IMR-90 (cell line): ENCODE data around the gene SIGLEC6. TPM values are rescaled to one million over a fixed set of nuclear protein-coding genes. Genes with fewer than 3 reads are reported as not detected.

ENCODE experiments used
- ATAC-seq: fragments of 200-7000 bp; cut with Tn5 transposase; 2 replicates; pipeline ENCODE4 v1.9.1; 2020; ENCODE audit warnings: low read depth, mild to moderate bottlenecking, moderate library complexity
- BruUV-seq: library from RNA; stranded (reverse); fragments of 400-500 nt; replicated peaks from 2 replicates; lab custom pipeline; 2021; lab: Mats Ljungman, UMichigan
- CTCF ChIA-PET: fragments of 300-600 bp; formaldehyde crosslinking; extraction: SDS; loops from one replicate; lab custom pipeline; 2021; ENCODE audit warnings: antibody characterized with exemption; lab: Yijun Ruan, JAX
- POLR2A ChIA-PET: fragments of 300-600 bp; sonication (Branson Sonifier 250); formaldehyde crosslinking; loops from one replicate; lab custom pipeline; 2022; ENCODE audit warnings: antibody characterized with exemption; ENCODE audit not compliant: unreplicated experiment; lab: Charles Lee
- DNase-seq: peaks from one replicate; pipeline ENCODE4 v3.0.0; 2013
- H2AFZ ChIP-seq: replicated peaks from 2 replicates; pipeline ENCODE3; 2013; ENCODE audit warnings: low read length, mild to moderate bottlenecking; ENCODE audit not compliant: poor library complexity
- H2AK5ac ChIP-seq: 2 replicates; pipeline ENCODE4 v1.6.1; 2013; ENCODE audit warnings: low read depth, low read length, inconsistent platforms
- H2AK9ac ChIP-seq: replicated peaks from 2 replicates; pipeline ENCODE3; 2013; ENCODE audit warnings: mild to moderate bottlenecking, low read depth, low read length, moderate library complexity; ENCODE audit not compliant: poor library complexity
- H2BK120ac ChIP-seq: 2 replicates; pipeline ENCODE4 v1.6.1; 2013; ENCODE audit warnings: low read depth, low read length, inconsistent platforms
- H2BK15ac ChIP-seq: 3 replicates; pipeline ENCODE4 v1.6.1; 2013; ENCODE audit warnings: low read depth, low read length, inconsistent platforms
- H2BK20ac ChIP-seq: 2 replicates; pipeline ENCODE4 v1.6.1; 2013; ENCODE audit warnings: low read depth, mild to moderate bottlenecking, inconsistent platforms, low read length, moderate library complexity
- H2BK5ac ChIP-seq: 2 replicates; pipeline ENCODE4 v1.6.1; 2013; ENCODE audit warnings: mild to moderate bottlenecking, low read depth, low read length, inconsistent platforms; ENCODE audit not compliant: poor library complexity, severe bottlenecking
- H3K14ac ChIP-seq: replicated peaks from 2 replicates; pipeline ENCODE4 v1.6.1; 2013; ENCODE audit warnings: low read depth, low read length, inconsistent platforms
- H3K18ac ChIP-seq: 2 replicates; pipeline ENCODE4 v1.6.1; 2013; ENCODE audit warnings: low read depth, low read length, control low read depth
- H3K23ac ChIP-seq: 2 replicates; pipeline ENCODE4 v1.6.1; 2013; ENCODE audit warnings: low read depth, low read length, inconsistent platforms
- H3K27ac ChIP-seq: 2 replicates; pipeline ENCODE4 v1.5.1; 2013; ENCODE audit warnings: mild to moderate bottlenecking, control low read depth, low read length; ENCODE audit not compliant: insufficient read depth
- H3K27me3 ChIP-seq: 2 replicates; pipeline ENCODE4 v1.6.1; 2013; ENCODE audit warnings: low read length; ENCODE audit not compliant: control insufficient read depth, insufficient read depth
- H3K36me3 ChIP-seq: 2 replicates; pipeline ENCODE4 v1.6.1; 2013; ENCODE audit warnings: low read length, mixed read lengths; ENCODE audit not compliant: control insufficient read depth, insufficient read depth
- H3K4ac ChIP-seq: 2 replicates; pipeline ENCODE4 v1.6.1; 2013; ENCODE audit warnings: low read depth, low read length, inconsistent platforms
- H3K4me1 ChIP-seq: 2 replicates; pipeline ENCODE4 v1.6.1; 2013; ENCODE audit warnings: low read length, mixed read lengths; ENCODE audit not compliant: control insufficient read depth, insufficient read depth
- H3K4me2 ChIP-seq: 2 replicates; pipeline ENCODE4 v1.6.1; 2013; ENCODE audit warnings: low read depth, mild to moderate bottlenecking, control low read depth, low read length, moderate library complexity
- H3K4me3 ChIP-seq: 2 replicates; pipeline ENCODE4 v1.5.1; 2013; ENCODE audit warnings: low read depth, mild to moderate bottlenecking, control low read depth, low read length, moderate library complexity; ENCODE audit not compliant: insufficient read depth
- H3K56ac ChIP-seq: 2 replicates; pipeline ENCODE4 v1.6.1; 2013; ENCODE audit warnings: low read length, inconsistent platforms; ENCODE audit not compliant: insufficient read depth; ENCODE audit errors: extremely low read depth
- H3K79me1 ChIP-seq, 2 experiments: 2 replicates each; pipeline ENCODE4 v1.6.1; 2013; ENCODE audit warnings: low read length in 2 of 2, inconsistent platforms in 1 of 2, low read depth in 1 of 2
- H3K9ac ChIP-seq: 2 replicates; pipeline ENCODE4 v1.6.1; 2013; ENCODE audit warnings: low read depth, low read length, control low read depth
- H3K9me1 ChIP-seq: 2 replicates; pipeline ENCODE4 v1.6.1; 2013; ENCODE audit warnings: low read length, inconsistent platforms; ENCODE audit not compliant: insufficient read depth
- H3K9me3 ChIP-seq: 2 replicates; pipeline ENCODE4 v1.6.1; 2013; ENCODE audit warnings: low read length; ENCODE audit not compliant: control insufficient read depth, insufficient read depth
- H4K20me1 ChIP-seq: 2 replicates; pipeline ENCODE4 v1.6.1; 2013; ENCODE audit warnings: low read length, inconsistent platforms; ENCODE audit not compliant: insufficient read depth
- H4K5ac ChIP-seq: 2 replicates; pipeline ENCODE4 v1.6.1; 2013; ENCODE audit warnings: mild to moderate bottlenecking, low read depth, low read length, control low read depth
- H4K8ac ChIP-seq, 2 experiments: 2 replicates each; pipeline ENCODE4 v1.6.1; 2013; ENCODE audit warnings: low read depth in 2 of 2, low read length in 2 of 2, control low read depth in 1 of 2, inconsistent platforms in 1 of 2
- H4K91ac ChIP-seq: 2 replicates; pipeline ENCODE4 v1.6.1; 2013; ENCODE audit warnings: low read depth, low read length, inconsistent platforms; ENCODE audit not compliant: insufficient read depth
- BHLHE40 ChIP-seq: fragments of 150-350 bp; IDR thresholded peaks from 2 replicates; pipeline ENCODE4 v1.6.1; 2016; ENCODE audit warnings: mild to moderate bottlenecking, low read depth, low read length
- CEBPB ChIP-seq: IDR thresholded peaks from 2 replicates; pipeline ENCODE4 v1.6.1; 2012; ENCODE audit warnings: low read depth, low read length, improper control_type of control experiment
- CTCF ChIP-seq: conservative IDR thresholded peaks from 2 replicates; pipeline ENCODE4 v1.5.1; 2012; ENCODE audit warnings: mild to moderate bottlenecking, low read depth, low read length, improper control_type of control experiment
- POLR2A ChIP-seq: IDR thresholded peaks from 2 replicates; pipeline ENCODE4 v1.6.1; 2012; ENCODE audit warnings: mild to moderate bottlenecking, low read depth, low read length
- RFX5 ChIP-seq: IDR thresholded peaks from 2 replicates; pipeline ENCODE4 v1.8.0; 2012; ENCODE audit warnings: low read depth, mild to moderate bottlenecking, low read length, moderate library complexity
- SMC3 ChIP-seq: fragments of 150-350 bp; IDR thresholded peaks from 2 replicates; pipeline ENCODE4 v1.6.1; 2016; ENCODE audit warnings: low read depth, mild to moderate bottlenecking, antibody characterized with exemption, low read length, moderate library complexity
- USF2 ChIP-seq: fragments of 150-350 bp; IDR thresholded peaks from 2 replicates; pipeline ENCODE4 v1.6.1; 2017; ENCODE audit warnings: mild to moderate bottlenecking, antibody characterized with exemption, low read length, low read depth
- WGBS, 2 experiments: methylation state at CpG; one replicate each; pipeline versions ENCODE4 v1.1.5 to v1.1.7; 2013; ENCODE audit warnings: missing lambda C conversion rate in 2 of 2; ENCODE audit not compliant: insufficient read length in 1 of 2; ENCODE audit errors: extremely low coverage in 2 of 2; 5-methylcytosine and 5-hydroxymethylcytosine counted together
- dilution Hi-C: fragments of 300-500 bp; cut with HindIII; formaldehyde crosslinking; loops from one replicate; pipeline ENCODE4 v1.14.3; 2018; ENCODE audit warnings: low sequenced_read_pairs; ENCODE audit not compliant: unreplicated experiment
- in situ Hi-C: fragments of 300-500 bp; cut with MboI; formaldehyde crosslinking; loops from 3 replicates; pipeline ENCODE4 v1.14.3; 2019; ENCODE audit warnings: low sequenced_read_pairs, inconsistent platforms, mixed read lengths
- intact Hi-C: fragments of 100-400 bp; cut with micrococcal nuclease; formaldehyde crosslinking; loops from 2 replicates; pipeline ENCODE4 v1.10.0; 2022
- polyA plus RNA-seq, 3 experiments: library from polyadenylated mRNA; depleted of rRNA; stranded (reverse); fragments of >200 nt; gene quantifications; 2 replicates each; pipeline ENCODE4 v1.2.3, GENCODE V29; 2012; ENCODE audit warnings: low replicate concordance in 1 of 3
- total RNA-seq: library from RNA; depleted of rRNA; stranded (reverse); fragments of >200 nt; gene quantifications from 2 replicates; pipeline ENCODE4 v1.2.3, GENCODE V29; 2012

The SIGLEC6 gene
- total and polyA plus RNA-seq, 2 of the 4 experiments (the other 2 are of a cell fraction), result not detected

- Histone ChIP-seq H3K27me3 (no peaks in the 10 kb centered on the region), H4K91ac (no peak overlapping the region), H4K5ac (no peak overlapping the region), H2BK120ac (no peak overlapping the region), H3K56ac (no peak overlapping the region), H3K18ac (no peak overlapping the region), H3K4me2 (no peak overlapping the region), H2AFZ (no peak overlapping the region), H4K20me1 (no peaks in the 10 kb centered on the region), H2BK20ac (no peak overlapping the region), H3K9me1 (no peaks in the 10 kb centered on the region), H4K8ac (no peak overlapping the region), H3K23ac (no peak overlapping the region), H3K4me3 (no peak overlapping the region), H3K14ac (no peak overlapping the region), H2BK5ac (no peak overlapping the region), H2AK9ac (no peak overlapping the region), H3K36me3 (no peaks in the 10 kb centered on the region), H3K27ac (no peak overlapping the region), H2AK5ac (no peak overlapping the region), H2BK15ac (no peak overlapping the region), H3K4me1 (no peaks in the 10 kb centered on the region), H3K9me3 (no peaks in the 10 kb centered on the region), H3K4ac (no peak overlapping the region), H3K79me1 (no peaks in the 10 kb centered on the region), H3K9ac (no peak overlapping the region)
- no peak for DNase-seq
- no CpG with 5 or more reads among the region's 10 CpGs for WGBS, 2 experiments
- dilution Hi-C loops (no loop called here), intact Hi-C loops (no loop called here), in situ Hi-C loops (no loop called here)
- ChIA-PET CTCF (interaction anchor here (0.6 kb wide), 1 partner anchor 104 kb away, joined by 9 read pairs; no protein-coding TSS in a partner anchor), POLR2A (no interaction called here)
- BruUV-seq, result no TSS peak
- TF ChIP-seq SMC3 (no peak), RFX5 (no peak), CTCF (no peak), BHLHE40 (no peak), CEBPB (no peak), USF2 (no peak), POLR2A (no peak)
- no peak for ATAC-seq
These were observed 10.2 kb upstream of the SIGLEC6 start for GRCh38 chr19:51541458-51542357.
